HG03060 (cell line): ENCODE results near the gene DDX41.

Source experiments
- ATAC-seq: cut with Tn5 transposase; IDR thresholded peaks from one replicate; pipeline ENCODE4 v1.9.1; 2021; ENCODE audit warnings: low read depth, moderate number of reproducible peaks; ENCODE audit not compliant: unreplicated experiment

DDX41 gene

DNA sequence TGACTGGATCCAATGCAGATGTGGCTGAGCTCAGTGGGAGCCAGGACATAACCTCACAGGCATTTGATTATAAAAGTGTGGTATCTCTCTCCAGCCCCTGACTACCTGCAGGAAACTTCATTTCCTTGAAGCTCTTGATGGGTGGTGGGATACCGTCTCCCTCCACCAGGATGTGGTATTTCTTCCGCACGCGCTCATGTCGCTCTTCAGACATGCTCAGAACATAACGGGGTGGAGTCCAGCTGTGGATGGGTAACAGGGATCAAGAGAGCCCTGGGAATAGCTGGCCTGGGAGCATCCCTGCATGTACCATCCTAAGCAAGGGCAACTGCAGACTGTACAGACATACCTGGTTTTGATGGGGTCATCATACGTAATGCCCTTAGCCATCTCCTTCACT lies 1.2 kb downstream of the DDX41 start:
- no peak for ATAC-seq

DNA sequence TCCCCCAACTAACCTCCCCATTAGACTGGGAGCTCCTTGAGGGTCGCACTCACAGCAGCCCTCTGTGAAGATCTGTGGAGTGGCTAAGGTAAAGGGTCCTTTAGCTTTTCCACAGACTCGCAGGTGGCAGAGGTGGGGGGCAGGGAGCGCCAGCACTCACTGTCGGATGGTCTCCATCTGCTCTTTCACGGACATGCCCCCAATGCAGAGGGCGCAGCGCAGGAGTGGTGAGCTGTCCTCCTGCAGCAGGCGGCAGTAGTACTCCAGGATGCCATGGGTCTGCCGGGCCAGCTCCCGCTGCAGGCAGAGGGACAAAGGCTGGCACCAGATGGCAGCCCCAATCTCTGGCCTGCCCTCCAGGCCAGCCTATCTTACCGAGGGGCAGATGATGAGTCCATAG lies 2.2 kb downstream of the DDX41 start:
- no peak for ATAC-seq

DNA sequence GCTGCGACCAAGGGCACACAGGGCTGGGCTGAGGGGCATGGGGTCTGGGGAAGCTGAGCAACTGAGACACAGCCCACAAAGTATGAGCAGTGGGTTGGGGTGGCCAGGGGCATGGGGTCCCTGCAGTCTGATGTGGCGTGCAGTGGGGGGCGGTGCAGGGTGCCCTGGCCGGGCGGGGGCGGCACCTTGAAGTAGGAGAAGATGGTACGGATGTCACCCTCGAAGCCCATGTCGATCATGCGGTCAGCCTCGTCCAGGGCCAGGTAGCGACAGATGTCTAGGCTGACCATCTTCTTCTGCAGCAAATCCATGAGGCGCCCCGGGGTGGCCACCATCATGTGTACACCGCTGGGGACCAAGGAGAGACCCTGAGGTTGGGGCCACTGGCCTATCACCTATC lies 3.3 kb downstream of the DDX41 start:
- no peak for ATAC-seq

DNA sequence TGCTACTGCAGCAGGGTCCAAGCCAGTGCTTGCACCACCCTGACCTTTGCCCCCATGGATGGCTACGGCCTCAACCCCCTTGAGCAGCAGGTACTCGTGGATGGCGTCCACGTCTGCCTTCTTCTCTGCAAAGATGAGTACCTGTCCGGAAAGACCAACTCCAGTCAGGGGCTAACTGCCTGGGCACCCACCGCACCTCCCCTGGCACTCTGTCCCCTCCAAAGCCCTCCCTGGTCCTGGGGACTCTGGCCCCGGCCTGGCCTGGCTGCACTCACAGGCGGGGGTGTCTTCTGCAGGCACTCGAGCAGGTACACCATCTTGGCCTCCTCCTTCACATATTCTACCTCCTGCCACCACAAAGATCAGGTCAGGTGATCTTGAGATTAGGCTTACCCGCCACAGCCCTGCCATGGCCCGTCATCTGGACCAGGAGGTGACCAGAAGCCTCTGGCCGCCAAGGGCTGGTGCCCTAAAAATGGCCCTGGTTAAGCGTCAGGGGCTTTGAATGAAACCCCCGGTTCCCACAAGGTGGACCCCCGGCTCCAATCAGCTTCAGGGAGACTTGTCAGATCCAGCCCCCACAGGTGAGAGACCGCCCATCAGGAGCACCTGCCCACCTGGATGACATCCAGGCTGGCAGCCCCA lies 3.9 kb downstream of the DDX41 start:
- ATAC-seq, result no peak

DNA sequence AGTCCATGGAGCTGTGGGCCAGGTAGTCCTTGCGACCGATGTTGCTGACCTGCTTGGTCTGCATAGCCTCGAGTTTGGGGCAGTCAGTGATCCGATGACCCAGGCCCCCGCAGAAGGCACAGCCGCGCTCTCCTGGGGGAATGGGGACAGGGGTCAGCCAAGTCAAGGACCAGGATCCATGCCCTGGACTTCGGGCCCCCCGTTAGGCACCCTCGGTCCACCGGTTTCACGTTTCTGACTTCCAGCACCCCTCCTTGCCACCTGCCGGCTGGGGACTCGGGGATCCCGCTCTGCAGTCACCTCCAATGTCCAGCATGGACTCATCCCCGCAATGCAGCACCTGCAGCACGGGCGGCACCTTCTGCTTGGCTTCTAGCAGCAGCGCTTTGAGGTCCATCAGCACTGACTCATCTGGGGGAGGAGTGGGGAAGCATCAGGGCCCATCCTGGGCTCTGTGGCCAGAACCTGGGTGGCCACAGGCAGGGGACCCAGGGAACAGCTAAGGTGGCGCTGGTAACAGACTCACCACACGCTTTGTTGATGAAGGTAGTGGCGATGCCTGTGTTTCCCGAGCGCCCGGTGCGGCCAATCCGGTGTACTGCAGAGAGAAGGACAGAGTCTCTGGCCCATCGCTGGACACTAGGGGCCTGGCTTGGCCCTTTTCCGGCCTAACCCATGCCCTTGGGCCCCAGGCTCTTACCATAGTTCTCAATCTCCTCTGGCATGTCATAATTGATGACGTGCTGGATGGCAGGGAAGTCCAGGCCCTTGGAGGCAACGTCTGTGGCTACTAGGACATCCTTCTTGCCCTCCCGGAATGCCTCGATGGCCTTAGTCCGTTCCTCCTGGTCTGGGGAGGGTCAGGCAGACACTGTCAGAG lies 4.7 kb downstream of the DDX41 start:
- ATAC-seq, result no peak

DNA sequence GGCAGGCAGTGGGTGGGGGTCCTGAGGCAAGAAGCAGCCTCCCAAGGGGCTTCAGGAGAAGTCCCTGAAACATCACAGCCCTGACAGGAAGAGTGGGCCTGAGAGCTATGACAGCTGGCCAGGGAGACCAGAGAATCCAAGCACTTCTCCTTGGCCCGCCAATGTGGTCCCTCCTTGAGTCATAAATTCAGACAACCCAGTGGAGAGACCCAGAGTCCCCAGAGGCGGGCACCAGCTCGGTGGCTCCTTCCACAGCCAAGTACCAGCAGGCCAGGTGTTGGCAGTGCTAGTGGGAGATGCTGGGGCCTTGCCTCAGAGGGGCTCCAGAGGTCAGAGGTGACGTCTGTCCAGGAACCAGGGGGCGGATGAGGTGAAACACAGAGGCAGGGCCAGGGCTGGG lies 5.6 kb downstream of the DDX41 start:
- ATAC-seq, result no peak

DNA sequence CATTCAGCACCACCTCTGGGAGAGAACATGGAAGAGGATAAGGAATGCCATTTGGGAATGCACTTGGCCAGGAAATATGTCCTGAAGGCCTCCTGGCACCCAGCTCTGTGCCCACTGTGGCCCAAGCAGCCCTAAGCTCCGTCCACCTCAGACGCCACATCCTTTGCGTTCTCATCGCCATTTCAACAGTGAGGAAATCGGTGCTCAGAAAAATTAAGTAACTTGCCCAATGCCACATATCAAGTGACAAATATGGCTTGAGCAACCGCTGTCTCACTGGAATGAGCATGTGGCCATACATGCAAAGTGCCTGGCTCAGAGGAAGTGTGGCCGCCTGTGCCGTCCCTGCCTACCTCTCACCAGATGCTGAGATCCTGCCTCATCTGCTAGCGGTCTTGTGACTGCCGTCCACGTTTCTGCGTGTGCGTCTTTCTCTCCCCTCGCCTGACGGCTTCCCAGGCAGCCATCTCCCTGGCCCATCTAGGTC lies 6.2 kb downstream of the DDX41 start:
- no peak for ATAC-seq

DNA sequence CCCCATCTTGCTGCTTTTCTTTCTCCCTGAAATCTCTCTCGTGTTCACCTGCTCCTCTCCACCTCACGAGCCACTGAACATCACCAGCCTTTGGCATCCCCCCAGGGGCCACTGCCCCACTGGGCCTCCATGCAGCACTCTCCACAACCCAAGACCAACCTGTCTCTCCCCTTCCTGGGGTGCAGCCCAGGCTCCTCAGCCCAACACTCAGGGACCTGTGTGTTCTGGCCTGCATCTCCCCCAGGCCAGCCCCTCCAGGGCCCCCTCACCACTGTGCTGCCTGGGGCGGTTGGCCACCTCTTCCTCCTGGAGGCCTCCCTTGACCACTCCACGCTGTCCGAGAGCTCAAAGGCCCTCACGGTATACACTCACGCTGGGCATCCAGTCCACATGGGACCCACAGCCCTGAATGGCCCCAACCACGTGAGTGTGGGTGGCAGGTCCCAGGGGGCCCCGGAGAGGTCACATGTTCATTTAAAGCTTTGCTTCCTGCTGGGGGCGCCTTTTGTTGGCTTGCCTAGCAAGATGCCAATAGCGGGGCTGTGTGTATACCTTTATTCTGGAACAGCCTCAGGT lies 6.7 kb downstream of the DDX41 start:
- ATAC-seq, result no peak

DNA sequence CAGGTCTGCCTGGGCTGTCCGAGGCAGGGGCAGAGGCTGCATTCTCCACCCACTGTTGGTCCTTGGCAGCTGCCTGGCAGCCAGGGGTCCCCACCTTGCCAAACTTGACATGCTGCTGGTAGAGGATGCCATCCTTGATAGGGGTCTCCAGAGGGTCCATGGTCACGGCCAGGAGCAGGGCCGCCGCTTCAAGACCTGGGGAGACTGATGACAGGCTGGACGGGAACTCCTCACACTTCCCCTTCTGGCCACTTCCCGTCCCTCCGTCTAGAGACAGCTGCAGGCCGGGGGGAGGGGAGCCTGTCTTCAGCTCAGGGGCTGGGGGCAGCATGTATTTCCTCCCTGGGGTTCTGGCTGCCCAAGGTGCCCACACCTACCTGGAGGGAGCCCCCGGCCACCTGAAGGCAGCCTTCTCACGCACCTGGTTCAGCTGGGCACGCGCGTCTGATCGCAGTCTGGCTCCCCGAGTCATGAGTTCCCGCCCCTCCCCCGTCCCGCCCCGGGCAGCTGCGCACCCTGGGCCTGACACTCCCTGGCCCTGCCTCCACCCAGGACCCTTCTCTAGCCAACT lies 7.3 kb downstream of the DDX41 start, which contains the start of gene DOK3:
TSS of gene DOK3 (minus strand) at position 446 of the 571 bp plus-strand sequence. CDS start at position 160, 286 bp downstream.
- no peak for ATAC-seq

DNA sequence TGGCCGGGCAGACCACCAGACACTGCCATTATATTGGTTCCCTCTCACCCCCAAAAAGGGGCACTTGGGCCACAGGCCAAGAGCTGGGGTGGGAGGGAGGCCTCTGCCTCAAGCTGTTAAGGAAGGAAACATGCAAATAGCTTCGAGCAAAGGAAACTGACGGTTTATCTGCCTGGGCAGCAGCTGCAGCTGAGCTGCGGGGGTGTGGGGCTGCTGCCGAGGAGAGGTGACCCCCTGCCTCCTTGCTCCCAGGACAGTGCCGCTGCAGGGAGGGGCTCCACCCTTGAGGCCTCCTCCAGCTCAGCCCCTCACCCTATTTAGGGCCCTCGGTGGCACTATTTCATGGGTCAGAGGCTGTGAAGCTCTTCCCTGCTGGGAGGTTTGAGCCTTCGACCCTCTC lies 7.9 kb downstream of the DDX41 start:
- ATAC-seq, result no peak

DNA sequence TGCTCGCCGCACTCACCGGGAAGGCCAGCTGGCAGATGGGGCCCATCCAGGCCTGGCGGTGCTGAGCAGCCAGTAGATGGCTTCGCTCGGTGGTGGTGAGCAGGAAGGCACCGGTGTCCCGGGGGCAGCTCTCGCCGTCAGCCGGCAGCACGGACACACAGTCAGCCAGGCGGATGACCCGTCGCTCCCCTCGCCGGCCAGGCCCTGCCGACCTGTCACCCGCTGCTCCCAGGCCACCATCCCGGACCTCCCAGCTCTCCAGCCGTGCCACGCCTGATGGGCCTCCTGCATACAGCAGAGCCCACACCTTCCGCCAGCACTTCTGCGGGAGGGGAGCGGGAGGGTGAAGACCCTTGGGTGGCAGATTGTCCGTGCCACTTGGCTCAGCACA lies 8.5 kb downstream of the DDX41 start:
- no peak for ATAC-seq

DNA sequence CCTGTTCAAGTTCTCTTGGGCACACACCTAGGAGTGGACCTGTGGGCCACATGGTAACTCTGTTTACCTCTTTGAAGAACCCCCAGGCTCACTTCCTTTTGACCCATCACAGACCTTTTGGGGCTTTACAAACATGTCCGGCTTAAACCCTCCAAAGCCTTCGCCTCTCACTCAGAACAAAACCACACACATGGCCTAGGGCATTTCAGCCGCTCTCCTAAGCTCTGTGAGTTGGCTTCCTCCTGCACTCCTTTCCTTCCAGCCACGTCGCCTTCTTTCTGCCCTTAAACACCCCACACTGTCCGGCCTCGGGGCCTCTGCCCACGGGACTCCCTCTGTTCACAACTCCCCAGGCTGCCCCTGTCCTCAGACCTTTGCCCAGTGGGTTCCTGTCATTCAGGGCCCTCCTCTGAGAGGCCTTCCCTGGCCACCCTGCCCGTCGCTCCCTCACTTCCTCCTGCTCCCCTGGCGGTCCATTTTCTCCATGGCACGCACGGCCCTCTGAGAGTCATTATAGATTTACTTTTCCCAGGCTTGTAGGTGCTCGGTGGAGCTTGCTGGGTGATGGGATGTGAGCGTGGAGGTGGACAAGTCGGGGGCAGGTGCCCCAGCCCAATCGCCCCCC lies 9.1 kb downstream of the DDX41 start:
- ATAC-seq, result no peak

DNA sequence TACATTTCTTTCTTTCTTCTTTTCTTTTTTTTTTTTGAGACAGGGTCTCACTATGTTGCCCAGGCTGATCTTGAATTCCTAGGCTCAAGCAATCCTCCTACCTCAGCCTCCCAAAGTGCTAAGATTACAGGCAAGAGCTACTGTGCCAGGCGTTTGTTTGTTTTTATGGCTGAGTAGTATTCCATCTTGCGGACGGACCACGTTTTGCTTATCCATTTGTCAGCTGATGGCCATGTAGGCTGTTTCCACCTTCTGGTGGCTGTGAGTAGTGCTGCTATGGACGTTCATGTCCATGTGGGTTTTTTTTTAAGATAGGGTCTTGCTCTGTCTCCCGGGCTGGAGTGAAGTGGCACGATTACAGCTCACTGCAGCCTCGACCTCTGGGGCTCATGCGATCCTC lies 9.6 kb downstream of the DDX41 start:
- no peak for ATAC-seq

DNA sequence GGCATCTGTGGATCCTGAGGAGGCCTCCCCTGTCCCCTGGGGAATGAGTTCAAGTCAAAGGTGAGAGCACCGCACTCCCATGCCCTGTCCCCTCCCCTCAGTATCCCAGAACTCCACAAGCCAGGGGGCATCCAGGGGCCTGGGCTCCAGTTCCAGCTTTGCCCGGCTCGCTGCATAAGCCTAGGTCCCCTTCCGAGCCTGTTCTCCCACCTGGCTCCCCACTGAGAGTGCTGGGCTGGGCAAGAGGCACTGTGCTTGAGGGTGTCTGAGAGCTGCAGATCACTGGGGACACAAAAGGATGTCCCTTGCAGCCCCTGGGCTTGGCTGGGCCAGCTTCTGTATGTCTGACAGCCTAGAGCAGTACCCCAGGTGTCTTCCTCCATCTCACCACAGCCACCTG lies 11.7 kb downstream of the DDX41 start:
- ATAC-seq, result no peak

DNA sequence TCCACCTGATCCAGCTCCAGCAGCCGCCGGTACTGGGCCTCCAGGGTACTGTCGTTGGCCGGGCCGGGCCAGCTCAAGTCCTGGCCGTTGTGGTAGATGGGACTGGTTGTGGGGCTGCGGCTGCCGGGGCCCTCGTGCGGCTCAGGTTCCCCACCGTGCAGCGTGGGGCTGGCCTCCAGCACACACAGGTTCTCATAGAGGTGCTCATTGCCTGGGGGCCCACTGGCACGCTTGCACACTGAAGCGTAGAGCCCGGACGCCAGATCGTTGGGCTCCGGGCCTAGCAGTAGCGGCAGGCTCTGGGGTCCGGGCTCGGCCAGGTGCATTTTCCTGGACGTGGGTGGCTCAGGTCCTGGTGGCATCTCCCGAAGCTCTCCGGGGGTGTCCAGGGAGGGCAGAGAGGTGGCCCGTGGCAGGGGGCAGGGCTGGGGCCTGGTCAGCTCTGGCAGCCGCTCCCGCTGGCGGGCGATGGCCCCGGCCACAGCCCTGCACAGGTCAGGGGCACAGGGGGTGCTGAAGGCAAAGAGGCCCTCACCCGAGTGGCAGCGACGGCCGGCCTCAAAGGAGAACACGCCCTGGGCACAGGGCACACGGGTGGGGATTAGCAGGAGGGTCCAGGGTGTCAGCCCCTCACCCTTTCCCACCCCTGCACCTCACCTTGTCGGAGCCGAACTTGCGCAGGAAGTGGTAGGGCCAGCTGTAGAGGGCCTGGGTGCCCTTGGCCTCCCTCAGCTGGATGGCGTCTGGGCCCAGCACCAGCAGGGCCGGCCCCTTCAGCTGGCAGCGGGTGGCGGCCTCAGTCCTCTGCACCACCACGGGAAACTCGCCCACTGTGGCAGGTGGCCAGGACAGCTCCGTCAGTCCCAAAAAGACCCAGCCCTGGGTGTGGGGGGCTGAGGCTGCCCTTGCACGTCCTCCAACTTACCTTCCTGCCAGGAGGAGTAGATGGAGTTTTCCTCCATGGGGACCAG lies 12.4 kb downstream of the DDX41 start:
- ATAC-seq, result no peak

DNA sequence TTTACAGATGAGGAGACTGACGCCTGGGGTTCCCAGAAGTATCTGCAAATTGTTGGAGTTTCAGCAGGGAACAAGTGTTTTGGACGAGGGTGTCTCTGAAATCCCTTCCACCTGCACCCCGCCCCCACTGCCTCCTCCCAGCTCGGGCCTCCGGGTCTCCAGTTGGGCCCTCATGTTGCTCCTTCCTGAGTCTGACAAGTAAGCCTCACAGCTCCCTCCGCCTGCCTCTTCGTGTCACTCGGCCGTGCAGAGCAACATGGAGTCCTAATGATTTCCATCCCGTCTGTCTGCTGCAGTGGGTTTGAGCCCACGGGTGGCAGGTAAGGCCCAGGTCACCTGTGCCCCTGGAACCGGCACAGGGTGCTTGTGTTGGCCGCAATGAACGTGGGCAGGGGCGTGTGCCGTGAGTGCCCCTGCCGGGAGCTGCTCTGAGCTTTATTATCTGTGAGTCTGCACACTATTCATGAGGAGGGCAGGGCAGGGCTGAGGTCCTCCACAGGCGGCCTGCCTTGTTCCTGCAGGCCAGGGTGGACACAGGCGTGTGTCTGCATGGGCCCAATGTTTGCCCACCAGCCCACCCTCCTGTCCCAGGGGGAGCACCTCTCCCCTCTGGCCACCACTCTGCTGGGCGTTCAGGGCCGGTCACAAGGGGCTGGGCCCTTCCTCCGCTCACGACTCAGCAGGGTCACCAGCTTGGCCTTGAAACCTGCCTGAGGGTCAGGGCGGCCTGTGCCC lies 13.2 kb downstream of the DDX41 start:
- ATAC-seq, result no peak

DNA sequence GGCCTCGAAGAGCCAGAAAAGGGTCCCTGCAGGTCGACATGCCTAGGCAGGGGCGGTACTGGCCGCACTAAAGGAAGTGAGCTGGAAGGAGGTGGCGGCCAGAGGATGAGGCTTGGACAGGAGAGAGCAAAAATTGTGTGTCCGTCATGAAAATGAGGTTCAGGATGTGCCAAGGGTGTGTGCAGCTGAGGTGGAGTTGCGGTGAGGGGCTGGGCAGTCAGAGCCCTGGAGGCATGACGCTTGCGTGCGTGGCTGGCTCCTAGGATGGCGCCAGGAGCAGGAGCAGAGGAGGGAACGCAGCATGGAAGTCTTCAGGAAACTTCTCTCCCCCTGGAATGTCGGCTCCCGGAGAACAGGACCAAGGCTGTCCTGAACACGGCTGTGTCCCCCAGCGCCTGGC lies 13.9 kb downstream of the DDX41 start:
- no peak for ATAC-seq

DNA sequence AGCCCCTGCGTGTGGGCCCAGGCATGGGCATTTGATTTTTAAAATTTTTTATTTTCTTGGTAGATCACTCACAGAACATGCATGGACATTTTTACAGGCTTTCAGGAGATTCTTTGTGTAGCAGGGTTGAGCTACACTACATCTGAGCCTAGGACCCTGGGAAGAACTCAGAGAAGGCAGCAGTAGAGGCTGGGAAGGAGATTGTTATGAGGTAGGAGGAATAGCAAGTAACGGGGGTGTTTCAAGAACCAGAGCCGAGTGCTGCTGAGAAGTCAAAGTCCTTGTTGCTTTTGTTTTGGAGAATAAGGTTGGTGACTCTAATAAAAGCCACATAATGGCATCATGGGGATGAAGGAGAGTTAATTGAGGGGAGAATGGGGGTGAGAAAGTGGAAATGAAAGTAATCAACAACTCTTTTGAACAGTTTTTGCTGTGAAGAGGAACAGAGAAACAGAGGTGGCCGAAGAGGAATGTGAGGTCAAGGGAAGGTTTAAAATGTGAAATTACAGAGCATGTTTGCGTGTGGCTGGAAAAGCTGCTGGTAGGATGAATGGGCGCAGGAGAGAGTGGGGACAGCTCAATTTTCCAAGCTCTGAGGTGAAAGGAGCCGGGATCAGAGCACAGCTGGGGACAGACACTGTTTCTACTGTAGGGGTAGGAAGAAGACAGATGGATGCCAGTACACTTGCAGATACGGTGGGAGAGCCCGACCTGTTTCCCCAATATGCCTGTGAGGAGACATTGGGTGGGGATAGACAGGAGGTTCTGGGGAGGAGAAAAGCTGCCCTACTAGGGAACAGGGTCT lies 14.7 kb downstream of the DDX41 start:
- no peak for ATAC-seq
